HG02981 (cell line): Measurements from ENCODE around the gene STARD3.

Experiments used
- ATAC-seq: cut with Tn5 transposase; IDR thresholded peaks from one replicate; pipeline ENCODE4 v1.9.1; 2021; ENCODE audit warnings: mild to moderate bottlenecking, moderate library complexity; ENCODE audit not compliant: unreplicated experiment

STARD3 gene

DNA sequence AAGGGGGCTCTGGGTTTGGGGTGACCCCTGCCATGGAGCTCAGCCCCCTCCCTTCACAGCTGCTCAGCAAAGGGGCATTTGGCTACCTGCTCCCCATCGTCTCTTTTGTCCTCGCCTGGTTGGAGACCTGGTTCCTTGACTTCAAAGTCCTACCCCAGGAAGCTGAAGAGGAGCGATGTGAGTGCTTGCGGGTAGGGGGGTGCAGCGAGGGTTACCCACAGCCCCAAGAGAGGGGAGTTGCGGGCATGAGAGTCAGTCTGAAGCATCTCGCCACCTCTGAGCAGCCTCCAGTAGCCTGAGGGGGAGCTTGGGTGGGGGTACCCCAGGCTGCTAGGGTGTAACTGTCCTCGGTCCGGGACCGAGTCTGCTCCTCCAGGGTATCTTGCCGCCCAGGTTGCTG is 21.4 kb downstream of the STARD3 start:
- ATAC-seq, result no peak

DNA sequence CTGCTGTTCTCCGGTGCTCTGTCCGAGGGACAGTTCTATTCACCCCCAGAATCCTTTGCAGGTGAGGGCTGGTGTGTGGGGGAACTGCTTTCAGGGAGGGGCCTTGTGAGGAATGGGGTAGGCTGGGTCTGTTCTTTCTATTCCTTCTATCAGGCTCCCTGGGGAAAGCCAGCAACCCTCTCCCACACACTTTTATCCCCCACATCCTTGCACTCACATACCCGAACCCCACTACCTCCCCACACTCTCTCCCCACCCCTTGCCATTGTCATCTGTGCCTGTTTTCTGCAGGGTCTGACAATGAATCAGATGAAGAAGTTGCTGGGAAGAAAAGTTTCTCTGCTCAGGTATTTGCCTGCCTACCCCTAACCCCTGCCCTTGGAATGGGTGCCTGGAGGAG is 21.8 kb downstream of the STARD3 start:
- ATAC-seq, result no peak

DNA sequence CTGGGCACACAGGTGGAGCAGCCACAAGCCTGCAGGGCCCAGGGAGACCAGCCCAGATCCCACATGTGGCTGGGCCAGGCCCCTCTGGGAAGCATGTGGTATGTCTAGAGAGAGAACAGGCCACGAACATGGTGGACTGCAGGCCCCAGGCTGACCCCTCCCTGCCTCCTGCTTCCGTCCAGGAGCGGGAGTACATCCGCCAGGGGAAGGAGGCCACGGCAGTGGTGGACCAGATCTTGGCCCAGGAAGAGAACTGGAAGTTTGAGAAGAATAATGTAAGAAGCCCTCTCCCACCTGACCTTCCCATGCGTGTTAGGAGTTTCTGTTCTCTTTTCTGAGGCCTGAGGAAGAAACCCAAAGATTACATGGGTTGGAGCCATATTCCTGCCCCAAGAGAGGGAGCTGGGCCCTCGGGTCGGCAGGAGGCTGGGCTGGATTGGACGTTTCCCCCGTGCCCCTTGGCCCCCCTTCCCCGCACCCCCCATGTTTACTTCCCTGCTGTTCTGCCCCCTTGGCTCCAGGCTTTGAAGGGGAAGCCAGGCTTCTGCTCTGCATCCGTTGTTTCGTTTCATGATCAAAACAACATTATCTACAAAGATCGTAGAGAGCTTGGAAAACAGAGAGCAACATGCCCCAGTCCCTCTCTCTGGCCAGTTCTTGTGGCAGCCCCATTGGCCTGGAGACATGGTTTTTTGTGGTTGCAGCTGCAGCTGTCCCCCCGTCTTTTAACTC is 22.5 kb downstream of the STARD3 start:
- no peak for ATAC-seq

DNA sequence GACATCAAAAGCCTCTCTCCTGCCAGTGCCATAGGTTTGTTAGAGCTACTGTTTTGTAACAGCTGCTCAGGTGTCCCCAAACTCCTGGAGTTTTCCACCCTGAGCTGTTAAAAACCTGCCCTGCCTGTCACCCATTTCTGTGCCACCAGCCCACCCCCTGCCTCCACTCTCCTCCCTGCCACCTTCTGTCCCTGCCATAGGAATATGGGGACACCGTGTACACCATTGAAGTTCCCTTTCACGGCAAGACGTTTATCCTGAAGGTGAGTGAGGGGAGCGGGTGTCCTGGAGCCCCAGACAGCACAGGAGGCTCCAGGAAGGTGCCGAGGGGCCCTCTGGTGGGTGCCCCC is 23.0 kb downstream of the STARD3 start:
- ATAC-seq, result no peak

DNA sequence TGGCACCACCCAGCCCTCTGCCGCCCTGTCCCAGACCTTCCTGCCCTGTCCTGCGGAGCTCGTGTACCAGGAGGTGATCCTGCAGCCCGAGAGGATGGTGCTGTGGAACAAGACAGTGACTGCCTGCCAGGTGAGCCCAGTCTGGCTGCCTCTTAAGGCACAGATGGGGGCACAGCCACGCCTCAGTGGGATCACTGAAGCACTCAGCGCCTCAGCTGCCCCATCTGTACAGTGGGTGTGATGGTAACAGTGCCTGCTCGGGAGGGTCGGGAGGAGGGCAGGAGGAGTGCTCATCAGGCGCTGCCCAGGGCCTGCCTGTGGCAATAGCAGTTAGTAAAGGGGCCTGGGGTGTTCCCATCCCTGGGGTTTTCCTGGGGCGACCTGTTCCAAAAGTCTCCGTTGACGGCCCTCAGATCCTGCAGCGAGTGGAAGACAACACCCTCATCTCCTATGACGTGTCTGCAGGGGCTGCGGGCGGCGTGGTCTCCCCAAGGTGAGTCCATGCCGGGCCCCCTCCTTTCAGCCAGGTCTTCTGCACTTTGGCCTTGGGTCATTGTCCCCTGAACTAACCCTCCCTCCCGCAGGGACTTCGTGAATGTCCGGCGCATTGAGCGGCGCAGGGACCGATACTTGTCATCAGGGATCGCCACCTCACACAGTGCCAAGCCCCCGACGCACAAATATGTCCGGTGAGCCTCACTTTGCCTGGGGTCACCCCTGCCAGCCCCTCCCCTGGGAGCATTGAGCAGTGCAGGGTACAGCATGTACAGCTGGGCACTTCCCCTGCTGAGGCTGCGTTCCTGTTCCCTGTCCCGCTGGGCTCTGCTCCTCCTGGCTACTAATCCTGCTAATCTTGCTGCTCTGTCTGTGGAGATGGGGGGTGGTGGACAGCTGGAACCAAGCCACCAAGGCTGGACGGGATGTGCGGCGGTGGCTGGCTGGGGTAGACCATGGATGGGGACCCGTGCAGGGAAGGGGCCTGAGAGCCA is 23.7 kb downstream of the STARD3 start:
- ATAC-seq, result no peak

DNA sequence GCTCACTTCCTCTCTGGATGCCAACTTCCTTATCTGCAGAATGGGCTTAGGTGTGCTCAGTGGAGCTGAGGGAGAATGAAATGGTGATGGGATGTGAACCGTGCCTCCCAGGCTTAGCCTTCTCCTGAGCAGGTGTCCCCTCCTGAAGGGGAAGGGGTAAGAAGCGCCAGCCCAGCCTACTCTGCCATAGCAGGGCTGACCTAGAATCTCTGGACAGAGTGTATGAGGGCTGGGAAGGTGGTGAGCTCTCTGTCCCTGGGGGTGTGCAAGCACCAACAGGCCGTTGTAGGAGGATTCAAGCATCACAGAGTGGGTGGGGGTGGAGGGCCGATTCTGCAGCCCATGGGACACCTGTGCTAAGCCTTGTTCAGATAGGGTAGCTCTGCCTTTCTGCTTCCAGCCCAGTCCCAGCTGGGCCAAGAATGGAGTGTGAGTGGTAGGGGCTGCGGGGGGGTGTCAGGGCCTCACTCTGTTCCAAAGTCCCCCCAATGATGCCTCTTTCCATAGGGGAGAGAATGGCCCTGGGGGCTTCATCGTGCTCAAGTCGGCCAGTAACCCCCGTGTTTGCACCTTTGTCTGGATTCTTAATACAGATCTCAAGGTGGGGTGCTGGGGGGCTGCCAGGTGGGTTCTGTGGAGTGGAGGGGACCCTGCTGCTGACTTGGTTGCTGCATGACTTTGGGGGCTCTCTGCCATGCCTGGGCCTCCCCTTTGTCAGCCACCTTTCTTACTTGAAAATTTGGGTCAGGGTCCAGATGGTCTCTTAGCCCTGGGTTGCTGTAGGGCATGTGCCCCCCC is 25.0 kb downstream of the STARD3 start:
- no peak for ATAC-seq

DNA sequence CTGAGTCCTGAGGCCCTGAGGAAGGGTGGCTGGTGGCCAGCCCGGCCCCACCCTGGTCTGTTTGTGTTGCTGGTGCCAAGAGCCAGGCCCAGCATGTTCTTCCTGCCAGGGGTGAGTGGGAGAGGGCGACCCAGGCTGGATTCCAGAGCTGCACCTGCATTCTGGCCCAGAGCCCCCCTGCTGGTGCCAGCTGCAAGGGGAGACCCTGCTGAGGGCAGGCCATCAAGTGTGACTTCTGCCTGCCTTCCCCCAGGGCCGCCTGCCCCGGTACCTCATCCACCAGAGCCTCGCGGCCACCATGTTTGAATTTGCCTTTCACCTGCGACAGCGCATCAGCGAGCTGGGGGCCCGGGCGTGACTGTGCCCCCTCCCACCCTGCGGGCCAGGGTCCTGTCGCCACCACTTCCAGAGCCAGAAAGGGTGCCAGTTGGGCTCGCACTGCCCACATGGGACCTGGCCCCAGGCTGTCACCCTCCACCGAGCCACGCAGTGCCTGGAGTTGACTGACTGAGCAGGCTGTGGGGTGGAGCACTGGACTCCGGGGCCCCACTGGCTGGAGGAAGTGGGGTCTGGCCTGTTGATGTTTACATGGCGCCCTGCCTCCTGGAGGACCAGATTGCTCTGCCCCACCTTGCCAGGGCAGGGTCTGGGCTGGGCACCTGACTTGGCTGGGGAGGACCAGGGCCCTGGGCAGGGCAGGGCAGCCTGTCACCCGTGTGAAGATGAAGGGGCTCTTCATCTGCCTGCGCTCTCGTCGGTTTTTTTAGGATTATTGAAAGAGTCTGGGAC is 25.8 kb downstream of the STARD3 start:
- ATAC-seq, result no peak

DNA sequence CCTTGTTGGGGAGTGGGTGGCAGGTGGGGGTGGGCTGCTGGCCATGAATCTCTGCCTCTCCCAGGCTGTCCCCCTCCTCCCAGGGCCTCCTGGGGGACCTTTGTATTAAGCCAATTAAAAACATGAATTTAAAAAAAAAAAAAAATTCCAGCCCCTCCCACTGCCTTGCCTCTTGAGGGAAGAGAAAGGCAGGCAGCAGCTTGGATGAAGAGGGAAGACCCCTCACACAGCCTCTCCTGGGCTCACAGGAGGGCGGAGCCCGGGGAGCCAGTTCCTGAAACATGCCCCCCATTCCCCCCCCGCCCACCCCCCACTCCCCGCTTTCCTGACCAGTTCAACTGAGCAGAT is 26.4 kb downstream of the STARD3 start:
- ATAC-seq, result no peak

DNA sequence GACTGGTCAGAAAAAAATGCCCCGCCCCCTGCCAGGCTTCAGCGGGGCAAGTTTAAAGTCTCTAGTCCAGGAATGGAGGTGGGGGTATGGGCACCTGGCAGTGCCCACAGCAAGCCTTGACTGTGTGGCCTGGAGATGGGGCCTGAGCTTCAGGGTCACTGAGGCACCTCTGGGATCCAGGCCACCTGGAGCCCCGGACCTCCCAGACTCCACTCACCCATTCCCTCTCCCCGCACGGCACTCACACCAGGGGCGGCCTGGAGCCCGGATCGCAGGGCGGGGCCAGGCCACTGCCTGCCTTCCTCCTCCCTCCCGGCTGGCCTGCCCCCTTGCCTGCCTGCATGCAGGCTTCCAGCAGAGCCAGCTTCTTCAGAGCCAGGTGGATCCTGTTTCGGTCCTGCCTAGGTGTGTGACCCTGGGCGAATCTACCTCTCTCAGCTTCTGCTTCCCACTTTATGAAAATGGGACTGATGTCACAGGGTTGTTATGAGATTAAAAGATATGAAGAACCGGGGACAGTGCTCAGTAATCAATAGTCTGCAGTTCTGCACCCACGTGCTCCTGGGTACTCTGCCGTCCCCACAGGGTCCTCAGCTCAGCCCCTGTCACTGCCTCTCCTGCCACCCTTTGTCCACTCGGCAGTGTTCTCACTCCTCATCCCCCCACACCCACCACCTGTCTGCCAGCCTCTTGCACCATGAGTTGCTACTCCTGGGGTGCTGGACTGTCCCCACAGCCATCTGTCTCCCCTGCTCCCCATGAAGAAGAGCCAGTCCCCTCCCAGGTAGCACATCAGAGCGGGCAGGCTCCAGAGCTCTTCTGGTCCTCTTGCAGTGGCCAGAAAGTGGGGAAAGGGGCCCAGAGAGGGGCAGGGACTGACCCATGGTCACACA is 27.0 kb downstream of the STARD3 start:
- no peak for ATAC-seq

DNA sequence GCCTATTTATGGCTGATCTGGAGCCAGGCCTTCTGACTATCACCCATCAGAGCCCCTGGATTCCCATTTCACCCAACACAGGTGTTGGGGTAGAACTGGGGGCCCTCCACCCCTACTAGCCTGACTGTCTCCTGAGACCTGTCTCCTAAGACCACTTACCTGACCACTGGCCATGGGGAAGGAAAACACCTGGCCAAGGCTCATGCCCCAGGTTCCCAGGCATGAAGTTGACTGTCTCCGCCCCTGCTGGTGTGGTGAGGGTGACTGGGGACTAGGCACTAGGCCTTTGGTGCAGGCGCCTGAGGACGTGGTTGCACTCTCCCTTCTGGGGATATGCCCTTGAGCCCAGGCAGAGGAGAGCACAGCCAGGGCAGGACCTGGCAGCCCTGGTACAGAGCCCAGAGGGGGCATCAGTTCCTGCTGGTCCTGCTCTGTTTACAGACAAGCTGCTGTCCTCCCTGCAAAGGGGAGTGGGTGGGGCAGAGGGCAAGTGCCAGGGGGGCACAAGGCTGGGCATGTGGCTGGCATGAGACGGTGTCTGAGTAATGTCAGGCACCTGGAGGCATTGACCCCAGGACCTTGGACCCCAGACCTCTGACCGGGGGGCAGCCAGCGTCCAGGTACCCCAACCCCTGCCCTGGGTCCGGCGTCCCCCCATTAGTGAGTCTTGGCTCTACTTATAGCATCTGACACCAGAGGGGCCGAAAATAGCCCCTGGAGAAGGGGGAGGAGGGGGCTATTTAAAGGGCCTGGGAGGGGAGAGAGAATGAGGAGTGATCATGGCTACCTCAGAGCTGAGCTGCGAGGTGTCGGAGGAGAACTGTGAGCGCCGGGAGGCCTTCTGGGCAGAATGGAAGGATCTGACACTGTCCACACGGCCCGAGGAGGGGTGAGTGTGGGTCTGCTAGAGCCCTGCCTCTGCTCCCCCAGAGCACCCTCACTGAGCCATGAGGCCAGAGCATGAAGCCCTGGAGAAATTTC is 27.9 kb downstream of the STARD3 start, which contains the start of gene TCAP:
TSS of gene TCAP (plus strand) at position 769 of the 981 bp plus-strand sequence. CDS start at position 780, 11 bp downstream.
- no peak for ATAC-seq

DNA sequence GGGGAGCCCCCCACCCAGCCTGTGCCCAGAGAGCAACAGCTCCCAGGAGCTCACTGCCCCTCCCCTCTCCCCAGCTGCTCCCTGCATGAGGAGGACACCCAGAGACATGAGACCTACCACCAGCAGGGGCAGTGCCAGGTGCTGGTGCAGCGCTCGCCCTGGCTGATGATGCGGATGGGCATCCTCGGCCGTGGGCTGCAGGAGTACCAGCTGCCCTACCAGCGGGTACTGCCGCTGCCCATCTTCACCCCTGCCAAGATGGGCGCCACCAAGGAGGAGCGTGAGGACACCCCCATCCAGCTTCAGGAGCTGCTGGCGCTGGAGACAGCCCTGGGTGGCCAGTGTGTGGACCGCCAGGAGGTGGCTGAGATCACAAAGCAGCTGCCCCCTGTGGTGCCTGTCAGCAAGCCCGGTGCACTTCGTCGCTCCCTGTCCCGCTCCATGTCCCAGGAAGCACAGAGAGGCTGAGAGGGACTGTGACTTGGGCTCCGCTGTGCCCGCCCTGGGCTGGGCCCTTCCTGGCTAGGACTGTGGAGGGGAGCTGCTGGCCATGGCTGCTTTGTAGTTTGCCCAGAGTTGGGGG is 28.8 kb downstream of the STARD3 start:
- ATAC-seq, result no peak

DNA sequence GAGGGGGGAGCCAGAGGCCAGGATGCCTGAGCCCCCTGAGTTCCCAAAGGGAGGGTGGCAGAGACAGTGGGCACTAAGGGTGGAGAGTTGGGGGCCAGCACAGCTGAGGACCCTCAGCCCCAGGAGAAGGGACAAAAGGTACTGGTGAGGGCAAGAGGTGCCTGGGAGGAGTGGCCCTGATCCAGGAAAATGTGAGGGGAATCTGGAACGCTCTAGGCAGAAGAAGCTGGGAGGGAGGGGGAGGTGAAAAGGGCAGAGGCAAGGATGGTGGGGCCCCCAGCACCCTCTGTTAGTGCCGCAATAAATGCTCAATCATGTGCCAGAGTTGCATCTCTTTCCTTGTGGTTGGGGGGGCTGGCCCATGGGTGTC is 29.3 kb downstream of the STARD3 start:
- ATAC-seq, result no peak

DNA sequence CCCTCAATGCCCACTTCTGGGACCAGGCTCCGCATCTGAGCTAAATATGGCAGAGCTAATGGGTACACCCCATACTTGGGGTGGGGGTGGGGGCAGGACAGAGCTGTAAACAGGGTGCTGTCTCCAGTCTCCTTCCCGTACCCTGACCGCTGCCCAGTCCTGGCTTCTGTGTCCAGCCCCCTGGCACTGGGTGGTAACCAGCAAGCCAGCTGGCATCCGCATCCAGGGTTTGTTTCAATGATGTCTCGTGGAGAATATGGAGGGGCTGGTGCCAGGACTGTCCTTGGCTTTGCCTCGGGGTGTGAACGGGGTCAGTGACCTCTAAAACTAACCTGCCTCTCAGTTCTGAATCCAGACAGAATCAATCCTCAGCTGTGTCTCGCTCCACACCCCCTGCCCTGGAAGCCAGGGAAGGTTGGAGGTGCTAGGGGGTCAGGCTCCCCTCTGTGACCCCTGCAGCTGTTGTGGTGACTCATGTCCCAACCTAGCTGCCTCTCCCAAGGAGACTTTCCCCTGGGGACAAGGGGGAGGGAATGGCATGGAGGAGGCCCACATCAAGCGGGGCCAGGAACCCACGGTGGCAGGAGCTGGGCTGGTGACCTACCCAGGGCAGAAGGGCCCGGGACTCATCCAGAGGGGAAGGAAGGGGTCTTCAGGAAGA is 29.8 kb downstream of the STARD3 start:
- ATAC-seq, result no peak

DNA sequence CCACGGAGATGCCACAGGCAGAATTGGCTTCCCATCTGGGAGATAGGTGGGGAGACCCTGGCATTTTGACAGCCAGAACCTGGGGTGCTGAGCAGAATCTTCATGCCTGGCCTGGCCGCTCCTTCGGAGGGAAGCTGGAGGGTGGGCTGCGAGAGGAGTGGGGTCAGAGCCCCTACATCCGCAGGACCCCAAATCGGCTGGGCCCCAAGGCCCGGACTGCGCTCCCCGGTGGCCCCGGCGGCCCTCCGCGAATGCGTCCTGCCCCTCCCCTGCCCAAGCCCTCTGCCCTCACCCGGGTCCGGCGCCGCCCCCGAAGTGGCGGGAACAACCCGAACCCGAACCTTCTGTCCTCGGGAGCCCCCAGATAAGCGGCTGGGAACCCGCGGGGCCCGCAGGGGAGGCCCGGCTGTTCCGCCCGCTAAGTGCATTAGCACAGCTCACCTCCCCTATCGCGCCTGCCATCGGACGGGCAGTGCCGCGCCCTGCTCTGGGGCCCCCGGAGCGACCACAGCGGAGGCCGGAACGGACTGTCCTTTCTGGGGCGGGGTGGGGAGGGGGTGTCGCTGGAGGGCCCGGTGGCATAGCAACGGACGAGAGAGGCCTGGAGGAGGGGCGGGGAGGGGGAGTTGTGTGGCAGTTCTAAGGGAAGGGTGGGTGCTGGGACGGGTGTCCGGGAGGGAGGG is 30.5 kb downstream of the STARD3 start:
- ATAC-seq, result no peak

DNA sequence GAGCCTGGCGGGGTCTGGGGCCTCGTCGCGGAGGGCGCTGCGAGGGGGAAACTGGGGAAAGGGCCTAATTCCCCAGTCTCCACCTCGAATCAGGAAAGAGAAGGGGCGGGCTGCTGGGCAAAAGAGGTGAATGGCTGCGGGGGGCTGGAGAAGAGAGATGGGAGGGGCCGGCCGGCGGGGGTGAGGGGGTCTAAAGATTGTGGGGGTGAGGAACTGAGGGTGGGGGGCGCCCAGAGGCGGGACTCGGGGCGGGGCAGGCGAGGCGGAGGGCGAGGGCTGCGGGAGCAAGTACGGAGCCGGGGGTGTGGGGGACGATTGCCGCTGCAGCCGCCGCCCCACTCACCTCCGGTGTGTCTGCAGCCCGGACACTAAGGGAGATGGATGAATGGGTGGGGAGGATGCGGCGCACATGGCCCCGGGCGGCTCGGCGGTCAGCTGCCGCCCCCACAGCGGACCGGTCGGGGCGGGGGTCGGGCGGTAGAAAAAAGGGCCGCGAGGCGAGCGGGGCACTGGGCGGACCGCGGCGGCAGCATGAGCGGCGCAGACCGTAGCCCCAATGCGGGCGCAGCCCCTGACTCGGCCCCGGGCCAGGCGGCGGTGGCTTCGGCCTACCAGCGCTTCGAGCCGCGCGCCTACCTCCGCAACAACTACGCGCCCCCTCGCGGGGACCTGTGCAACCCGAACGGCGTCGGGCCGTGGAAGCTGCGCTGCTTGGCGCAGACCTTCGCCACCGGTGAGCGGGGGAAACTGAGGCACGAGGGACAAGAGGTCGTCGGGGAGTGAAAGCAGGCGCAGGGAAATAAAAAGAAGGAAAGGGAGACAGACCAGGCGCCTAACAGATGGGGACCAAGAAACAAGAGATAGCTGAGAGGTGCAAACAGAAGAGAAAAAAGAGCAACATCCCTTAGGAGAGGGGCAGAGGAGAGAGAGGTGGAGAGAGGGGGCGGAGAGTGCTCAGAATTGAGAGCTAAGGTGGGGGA is 31.3 kb downstream of the STARD3 start, which contains the start of gene PNMT:
TSS of gene PNMT (plus strand) at position 509 of the 980 bp plus-strand sequence. CDS start at position 532, 23 bp downstream.
- no peak for ATAC-seq
